Nephron progenitor cell (in vitro differentiated cells): Measurements from ENCODE around the gene FAM210B.
"Not testable (repeated sequence)": the region's sequence is repeated elsewhere in the genome, so short reads cannot be mapped to it uniquely, and the experiment has no call there.

ENCODE experiments used
- DNase-seq: peaks from one replicate; pipeline ENCODE4 v3.0.0; 2021
- H3K27ac Mint-ChIP-seq: 2 replicates; pipeline ENCODE4 v1.8.0; 2021; ENCODE audit warnings: mild to moderate bottlenecking, moderate library complexity, mixed read lengths
- H3K27me3 Mint-ChIP-seq: 2 replicates; pipeline ENCODE4 v1.8.0; 2021; ENCODE audit warnings: mild to moderate bottlenecking, low read depth, mixed read lengths; ENCODE audit not compliant: poor library complexity
- H3K36me3 Mint-ChIP-seq: 2 replicates; pipeline ENCODE4 v1.8.0; 2021; ENCODE audit warnings: low read depth, mixed read lengths
- H3K4me1 Mint-ChIP-seq: 2 replicates; pipeline ENCODE4 v1.8.0; 2021; ENCODE audit warnings: mixed read lengths
- H3K4me3 Mint-ChIP-seq: 2 replicates; pipeline ENCODE4 v1.8.0; 2021; ENCODE audit warnings: mild to moderate bottlenecking, moderate library complexity, mixed read lengths
- H3K9me3 Mint-ChIP-seq: 2 replicates; pipeline ENCODE4 v1.8.0; 2021; ENCODE audit warnings: mild to moderate bottlenecking, moderate library complexity, mixed read lengths
- CTCF ChIP-seq: fragments of 200-600 bp; sonication (generic); IDR thresholded peaks from 2 replicates; pipeline ENCODE4 v1.5.0; 2021; ENCODE audit warnings: antibody characterized with exemption

The FAM210B gene

GRCh38 chr20:56395166-56395565, 36.4 kb downstream of the FAM210B start:
- H3K4me1 Mint-ChIP-seq: peaks cover 17% of the 10 kb centered on the region
- no peak for TF ChIP-seq CTCF
- H3K4me3 Mint-ChIP-seq: no peak overlapping the region
- no peak overlapping the region for H3K27ac Mint-ChIP-seq
- H3K27me3 Mint-ChIP-seq: no peaks in the 10 kb centered on the region
- no peaks in the 10 kb centered on the region for H3K9me3 Mint-ChIP-seq
- peaks cover 45% of the 10 kb centered on the region for H3K36me3 Mint-ChIP-seq
- no peak for DNase-seq

GRCh38 chr20:56400001-56400640, 41.3 kb downstream of the FAM210B start:
- H3K27ac Mint-ChIP-seq: no peak overlapping the region
- H3K4me1 Mint-ChIP-seq: no peaks in the 10 kb centered on the region
- peaks cover 90% of the 10 kb centered on the region for H3K36me3 Mint-ChIP-seq
- H3K4me3 Mint-ChIP-seq: no peak overlapping the region
- TF ChIP-seq CTCF: peak; percentile 82
- H3K9me3 Mint-ChIP-seq: no peaks in the 10 kb centered on the region
- H3K27me3 Mint-ChIP-seq: no peaks in the 10 kb centered on the region
- peak; percentile 54 for DNase-seq

GRCh38 chr20:56403465-56403864, 44.7 kb downstream of the FAM210B start:
- TF ChIP-seq CTCF: no peak
- H3K4me1 Mint-ChIP-seq: no peaks in the 10 kb centered on the region
- H3K9me3 Mint-ChIP-seq: no peaks in the 10 kb centered on the region
- H3K4me3 Mint-ChIP-seq: no peak overlapping the region
- H3K36me3 Mint-ChIP-seq: peaks cover 89% of the 10 kb centered on the region
- no peak overlapping the region for H3K27ac Mint-ChIP-seq
- DNase-seq: no peak
- no peaks in the 10 kb centered on the region for H3K27me3 Mint-ChIP-seq

GRCh38 chr20:56405356-56405755, 46.6 kb downstream of the FAM210B start:
- DNase-seq, H3K27ac Mint-ChIP-seq, H3K27me3 Mint-ChIP-seq, H3K9me3 Mint-ChIP-seq, H3K4me1 Mint-ChIP-seq, H3K4me3 Mint-ChIP-seq: not testable (repeated sequence)
- H3K36me3 Mint-ChIP-seq: peaks cover 77% of the 10 kb centered on the region

GRCh38 chr20:56406910-56407309, 48.1 kb downstream of the FAM210B start:
- DNase-seq: no peak
- Mint-ChIP-seq H3K27ac (no peak overlapping the region), H3K4me1 (no peaks in the 10 kb centered on the region), H3K9me3 (no peaks in the 10 kb centered on the region), H3K4me3 (no peak overlapping the region), H3K36me3 (peaks cover 62% of the 10 kb centered on the region), H3K27me3 (no peaks in the 10 kb centered on the region)
- no peak for TF ChIP-seq CTCF

GRCh38 chr20:56409521-56409920, 50.7 kb downstream of the FAM210B start:
- H3K4me3 Mint-ChIP-seq: no peak overlapping the region
- H3K36me3 Mint-ChIP-seq: peaks cover 54% of the 10 kb centered on the region
- H3K27ac Mint-ChIP-seq: no peak overlapping the region
- no peaks in the 10 kb centered on the region for H3K9me3 Mint-ChIP-seq
- H3K4me1 Mint-ChIP-seq: no peaks in the 10 kb centered on the region
- no peak for DNase-seq
- no peak for TF ChIP-seq CTCF
- peaks cover 4% of the 10 kb centered on the region for H3K27me3 Mint-ChIP-seq
